OCI-LY7 (cell line): Measurements from ENCODE around the gene ALOXE3. TPM values are rescaled to one million over a fixed set of nuclear protein-coding genes. Genes with fewer than 3 reads are reported as not detected.

ENCODE experiments used
- BruUV-seq: library from RNA; stranded (reverse); fragments of 400-500 nt; replicated peaks from 2 replicates; lab custom pipeline; 2021; lab: Mats Ljungman, UMichigan
- CTCF ChIA-PET: fragments of 300-600 bp; sonication (Branson Sonifier 250); formaldehyde crosslinking; loops from one replicate; lab custom pipeline; 2022; ENCODE audit warnings: antibody characterized with exemption; ENCODE audit not compliant: unreplicated experiment; lab: Charles Lee
- POLR2A ChIA-PET: fragments of 300-600 bp; sonication (Branson Sonifier 250); formaldehyde crosslinking; loops from one replicate; lab custom pipeline; 2022; ENCODE audit warnings: antibody characterized with exemption; lab: Charles Lee
- DNase-seq: peaks from one replicate; pipeline ENCODE4 v3.0.0-alpha.2; 2015; ENCODE audit warnings: low spot score
- H2AFZ ChIP-seq: fragments of 200-600 bp; sonication (generic), shearing (Covaris generic); 2 replicates; pipeline ENCODE4 v1.6.1; 2014; ENCODE audit warnings: mild to moderate bottlenecking, antibody characterized with exemption, low read length, moderate library complexity
- H3K27ac ChIP-seq: fragments of 200-600 bp; sonication (generic); 2 replicates; pipeline ENCODE4 v1.5.1; 2014; ENCODE audit warnings: mixed run types, low read depth, mild to moderate bottlenecking, moderate library complexity, low read length, inconsistent platforms; ENCODE audit not compliant: poor library complexity, severe bottlenecking
- H3K36me3 ChIP-seq: fragments of 200-600 bp; sonication (generic); 2 replicates; pipeline ENCODE4 v1.6.1; 2014; ENCODE audit warnings: mild to moderate bottlenecking, antibody characterized with exemption, low read length, moderate library complexity, mixed read lengths; ENCODE audit not compliant: insufficient read depth
- H3K4me1 ChIP-seq: fragments of 200-600 bp; sonication (generic); 2 replicates; pipeline ENCODE4 v1.5.1; 2014; ENCODE audit warnings: mild to moderate bottlenecking, low read length; ENCODE audit not compliant: insufficient read depth, poor library complexity, severe bottlenecking
- H3K4me2 ChIP-seq: fragments of 200-600 bp; sonication (generic); 2 replicates; pipeline ENCODE4 v1.6.1; 2014; ENCODE audit warnings: mild to moderate bottlenecking, low read length
- H3K4me3 ChIP-seq: fragments of 200-600 bp; sonication (generic); 2 replicates; pipeline ENCODE4 v1.5.1; 2014; ENCODE audit warnings: mild to moderate bottlenecking, low read depth, low read length; ENCODE audit not compliant: poor library complexity, severe bottlenecking
- H3K79me2 ChIP-seq: fragments of 200-600 bp; sonication (generic); 2 replicates; pipeline ENCODE4 v1.6.1; 2016; ENCODE audit warnings: low read depth, mild to moderate bottlenecking, low read length, moderate library complexity, mixed read lengths; ENCODE audit not compliant: insufficient read depth
- H3K9me2 ChIP-seq: fragments of 200-600 bp; sonication (generic); 2 replicates; pipeline ENCODE4 v1.6.1; 2016; ENCODE audit warnings: mild to moderate bottlenecking, low read length, mixed read lengths; ENCODE audit not compliant: insufficient read depth
- H3K9me3 ChIP-seq: fragments of 200-600 bp; sonication (generic); 2 replicates; pipeline ENCODE4 v1.6.1; 2014; ENCODE audit warnings: mild to moderate bottlenecking, mixed run types, low read length, mixed read lengths
- H4K20me1 ChIP-seq: fragments of 200-600 bp; sonication (generic); 2 replicates; pipeline ENCODE4 v1.6.1; 2014; ENCODE audit warnings: mild to moderate bottlenecking, antibody characterized with exemption, low read length, moderate library complexity, mixed read lengths; ENCODE audit not compliant: insufficient read depth
- EZH2phosphoT487 ChIP-seq: fragments of 200-600 bp; sonication (generic); IDR thresholded peaks from 2 replicates; pipeline ENCODE4 v1.6.1; 2018; ENCODE audit warnings: low read depth, borderline replicate concordance, mild to moderate bottlenecking, mixed run types, antibody characterized with exemption, low read length, moderate library complexity, mixed read lengths
- intact Hi-C: fragments of 100-400 bp; cut with micrococcal nuclease; formaldehyde crosslinking; loops from one replicate; pipeline ENCODE4 v1.10.0; 2022; ENCODE audit not compliant: unreplicated experiment
- total RNA-seq, 2 experiments: library from RNA; depleted of rRNA in 1 of 2; stranded (reverse); fragments of >200 nt in 1 of 2; shearing (Covaris generic) in 1 of 2; gene quantifications; 2 replicates each; pipeline ENCODE4 v1.2.3, GENCODE V29; 2014 to 2022
- TF ChIP-seq, protein P1 (sequence below): fragments of 200-600 bp; sonication (generic); conservative IDR thresholded peaks from 2 replicates; pipeline ENCODE4 v1.5.1; 2014; ENCODE audit warnings: mild to moderate bottlenecking, antibody characterized with exemption, low read length, moderate library complexity, mixed read lengths

ALOXE3 gene
- total RNA-seq, 2 experiments from 2014 or later: 0.10 TPM; not detected in 1

DNA sequence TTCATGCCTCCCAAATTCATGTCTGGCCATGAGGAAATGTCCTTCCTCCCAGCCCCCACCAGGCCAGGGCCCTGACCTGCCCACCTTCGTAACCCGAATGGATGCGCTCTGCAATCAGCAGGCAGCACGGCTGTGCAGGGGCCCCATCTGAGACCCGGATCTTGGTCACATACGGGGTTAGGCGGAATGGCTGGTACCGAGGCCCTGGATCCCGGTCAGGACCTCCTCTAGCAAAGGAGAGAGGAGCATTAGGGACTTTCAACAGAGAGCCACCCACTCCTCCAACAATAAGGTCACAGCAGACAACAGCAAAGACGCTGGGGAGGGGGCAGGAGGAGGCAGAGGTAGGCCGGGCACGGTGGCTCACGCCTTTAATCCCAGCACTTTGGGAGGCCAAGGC lies 30.2 kb upstream of the ALOXE3 start:
- BruUV-seq: no TSS peak
- Histone ChIP-seq H3K36me3 (peaks cover 65% of the 10 kb centered on the region), H3K27ac (no peak overlapping the region), H4K20me1 (no peaks in the 10 kb centered on the region; the same call in 1 of the 2 replicates), H2AFZ (no peak overlapping the region), H3K4me1 (peaks cover 22% of the 10 kb centered on the region), H3K9me2 (no peaks in the 10 kb centered on the region), H3K4me2 (no peak overlapping the region), H3K9me3 (no peaks in the 10 kb centered on the region), H3K79me2 (peaks cover 12% of the 10 kb centered on the region; the same call in 1 of the 2 replicates), H3K4me3 (no peak overlapping the region)
- POLR2A ChIA-PET: interaction anchor here (1.0 kb wide), 1 partner anchor 15 kb away, joined by 3 read pairs; no protein-coding TSS in a partner anchor
- DNase-seq: no peak
- CTCF ChIA-PET: no interaction called here
- no peak for TF ChIP-seq EZH2phosphoT487
- TF ChIP-seq, protein P1, sequence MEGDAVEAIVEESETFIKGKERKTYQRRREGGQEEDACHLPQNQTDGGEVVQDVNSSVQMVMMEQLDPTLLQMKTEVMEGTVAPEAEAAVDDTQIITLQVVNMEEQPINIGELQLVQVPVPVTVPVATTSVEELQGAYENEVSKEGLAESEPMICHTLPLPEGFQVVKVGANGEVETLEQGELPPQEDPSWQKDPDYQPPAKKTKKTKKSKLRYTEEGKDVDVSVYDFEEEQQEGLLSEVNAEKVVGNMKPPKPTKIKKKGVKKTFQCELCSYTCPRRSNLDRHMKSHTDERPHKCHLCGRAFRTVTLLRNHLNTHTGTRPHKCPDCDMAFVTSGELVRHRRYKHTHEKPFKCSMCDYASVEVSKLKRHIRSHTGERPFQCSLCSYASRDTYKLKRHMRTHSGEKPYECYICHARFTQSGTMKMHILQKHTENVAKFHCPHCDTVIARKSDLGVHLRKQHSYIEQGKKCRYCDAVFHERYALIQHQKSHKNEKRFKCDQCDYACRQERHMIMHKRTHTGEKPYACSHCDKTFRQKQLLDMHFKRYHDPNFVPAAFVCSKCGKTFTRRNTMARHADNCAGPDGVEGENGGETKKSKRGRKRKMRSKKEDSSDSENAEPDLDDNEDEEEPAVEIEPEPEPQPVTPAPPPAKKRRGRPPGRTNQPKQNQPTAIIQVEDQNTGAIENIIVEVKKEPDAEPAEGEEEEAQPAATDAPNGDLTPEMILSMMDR: no peak
- intact Hi-C loops: no loop called here

DNA sequence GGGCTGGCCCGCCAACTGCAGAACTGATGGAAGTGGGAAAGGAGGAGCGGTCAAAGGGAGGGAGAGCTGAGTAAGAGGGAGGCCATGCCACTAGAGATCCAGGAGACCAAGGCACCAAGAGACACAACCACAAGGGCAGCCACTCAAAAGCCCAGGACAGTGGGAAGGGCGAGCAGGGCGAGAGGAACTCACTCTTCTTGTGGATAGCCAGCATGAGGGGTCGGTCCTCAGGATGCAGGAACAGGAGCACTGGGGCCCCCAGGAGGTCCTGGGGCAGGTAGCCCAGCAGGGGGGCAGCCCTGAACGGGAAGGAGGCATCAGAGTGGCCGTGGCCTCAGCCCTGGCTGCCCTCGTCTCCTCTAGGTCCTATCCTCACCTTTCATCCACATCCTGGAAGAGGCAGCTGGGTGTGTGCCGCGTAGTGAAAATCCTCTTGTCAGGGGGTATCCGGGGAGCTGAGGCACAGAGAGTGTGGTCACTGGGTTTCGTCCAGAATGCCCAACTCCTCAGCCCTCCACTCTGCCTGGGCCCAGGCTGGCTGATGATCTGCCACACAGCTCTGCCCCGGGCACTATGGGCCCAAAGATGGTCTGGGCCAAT lies 29.6 kb upstream of the ALOXE3 start:
- no peaks in the 10 kb centered on the region; the same call in 1 of the 2 replicates for H4K20me1 ChIP-seq
- H3K4me1 ChIP-seq: peaks cover 16% of the 10 kb centered on the region
- peaks cover 65% of the 10 kb centered on the region for H3K36me3 ChIP-seq
- DNase-seq: no peak
- CTCF ChIA-PET: no interaction called here
- H3K4me3 ChIP-seq: no peak overlapping the region
- POLR2A ChIA-PET: interaction anchor here (0.6 to 1.0 kb wide), 2 partner anchors 14 to 160 kb away, joined by 3 read pairs; no protein-coding TSS in a partner anchor
- intact Hi-C loops: no loop called here
- no peak overlapping the region for H3K4me2 ChIP-seq
- H3K79me2 ChIP-seq: peaks cover 8% of the 10 kb centered on the region; the same call in 1 of the 2 replicates
- TF ChIP-seq, protein P1: no peak
- no peak for TF ChIP-seq EZH2phosphoT487
- no TSS peak for BruUV-seq
- H3K9me3 ChIP-seq: no peaks in the 10 kb centered on the region
- H2AFZ ChIP-seq: no peak overlapping the region
- no peaks in the 10 kb centered on the region for H3K9me2 ChIP-seq
- no peak overlapping the region for H3K27ac ChIP-seq
